GF-D8 (cell line): ENCODE data around the gene MYO1E.
"Not testable (repeated sequence)": the region's sequence is repeated elsewhere in the genome, so short reads cannot be mapped to it uniquely, and the experiment has no call there.

Source experiments
- DNase-seq: peaks from one replicate; lab custom pipeline; 2025; lab: John Stamatoyannopoulos, UW

The MYO1E gene

DNA sequence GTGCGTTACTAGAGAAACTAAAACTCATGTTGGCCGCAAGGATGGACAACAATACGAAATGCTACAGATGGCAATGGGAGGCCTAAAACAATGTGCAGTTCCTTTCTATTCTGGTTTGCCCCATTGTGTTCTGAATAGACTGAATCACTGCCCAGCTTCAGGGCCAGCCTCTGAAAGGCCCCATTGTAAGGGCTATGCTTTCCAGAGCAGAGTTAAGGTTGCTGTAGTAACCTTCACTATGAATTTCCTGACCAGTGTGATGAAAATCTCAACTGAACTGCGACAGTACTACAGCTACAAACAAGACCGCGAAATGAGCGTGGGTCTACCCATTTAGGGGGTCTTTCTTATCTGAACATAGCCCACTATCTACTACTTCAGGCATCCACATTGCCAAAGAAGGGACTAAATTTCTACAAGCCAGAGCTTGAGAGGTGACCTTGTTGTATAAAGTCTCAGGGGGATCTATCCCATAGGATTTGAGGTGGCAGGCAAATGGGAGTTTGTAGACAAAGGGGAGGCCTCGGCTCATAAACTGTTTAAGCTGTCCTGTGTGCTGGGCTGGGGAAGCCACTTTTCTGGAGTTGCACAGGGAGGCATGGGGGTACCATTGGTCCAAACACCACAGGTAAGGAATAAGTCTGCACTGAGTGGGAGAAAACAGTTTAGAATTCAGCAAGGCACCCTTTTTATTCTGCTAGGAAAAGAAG, 80.1 kb downstream of the MYO1E start:
- no peak for DNase-seq

DNA sequence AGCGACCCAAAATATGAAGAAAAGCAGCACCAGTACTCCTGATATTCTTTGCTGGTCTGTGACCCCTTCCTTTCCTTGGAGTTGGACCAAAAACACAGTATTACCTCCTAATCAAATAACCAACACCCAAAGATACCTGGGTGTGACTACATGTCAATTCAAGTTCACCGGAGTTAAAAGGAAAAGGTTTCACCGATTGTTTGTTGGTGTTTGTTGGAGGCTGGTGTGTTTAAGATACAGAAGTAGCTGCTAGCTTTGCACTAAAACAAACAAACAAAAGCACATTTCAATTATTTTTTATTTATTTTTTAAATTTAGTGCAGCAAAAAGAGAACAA, 81.5 kb downstream of the MYO1E start:
- DNase-seq = no peak

- no peak for DNase-seq
Observed at GRCh38 chr15:59290295-59291212, 82.1 kb downstream of the MYO1E start.

DNA sequence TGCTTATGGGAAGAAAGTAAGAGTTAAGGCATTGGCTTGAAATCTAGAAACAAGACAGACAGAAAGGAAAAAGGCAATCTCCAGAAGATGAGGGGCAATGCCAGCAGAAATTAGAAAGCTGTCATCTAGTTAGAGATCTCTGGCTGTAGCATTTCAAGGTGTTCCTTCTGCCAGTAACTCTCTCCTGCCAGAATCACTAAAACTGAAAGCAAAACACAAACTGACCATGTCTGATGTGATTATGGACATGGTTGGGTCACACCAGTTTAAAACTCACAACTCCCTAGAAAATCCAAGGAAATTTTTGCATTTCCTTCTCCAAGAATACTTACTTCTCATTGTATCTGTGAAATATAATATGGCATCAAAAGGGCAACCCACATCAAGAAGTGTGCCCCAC, 83.1 kb downstream of the MYO1E start:
- DNase-seq = no peak

DNA sequence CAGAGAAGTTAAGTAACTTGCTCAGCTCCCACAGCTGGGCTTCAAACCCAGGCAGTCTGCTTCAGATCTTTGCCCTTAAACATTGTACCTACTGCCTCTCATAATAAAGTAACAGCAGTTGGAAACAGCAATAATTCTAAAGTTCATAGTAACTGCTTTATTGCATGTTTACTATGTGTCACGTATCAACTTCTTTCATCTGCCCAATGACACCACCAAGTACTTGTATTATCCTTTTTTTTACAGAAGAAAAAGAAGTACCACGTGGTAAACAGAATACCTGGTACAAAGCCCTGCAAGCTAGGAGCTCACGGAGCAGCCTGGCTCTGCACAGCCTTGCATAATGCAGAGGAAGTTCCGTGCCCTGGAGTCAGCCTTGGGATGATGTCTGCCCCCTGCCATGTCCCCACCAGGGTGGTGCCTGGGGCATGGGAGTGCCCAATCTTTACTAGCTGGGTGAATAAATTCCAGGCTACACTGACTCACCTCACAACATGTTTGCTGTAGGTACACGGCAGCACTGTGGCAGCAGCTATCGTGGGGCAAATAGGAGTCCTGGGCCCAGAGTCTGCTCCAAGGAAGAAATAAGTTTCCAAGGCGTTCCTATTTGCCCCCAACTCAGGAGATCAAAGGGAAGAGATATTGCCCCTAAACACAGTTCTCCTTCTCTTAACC, 88.8 kb downstream of the MYO1E start:
- DNase-seq = no peak

DNA sequence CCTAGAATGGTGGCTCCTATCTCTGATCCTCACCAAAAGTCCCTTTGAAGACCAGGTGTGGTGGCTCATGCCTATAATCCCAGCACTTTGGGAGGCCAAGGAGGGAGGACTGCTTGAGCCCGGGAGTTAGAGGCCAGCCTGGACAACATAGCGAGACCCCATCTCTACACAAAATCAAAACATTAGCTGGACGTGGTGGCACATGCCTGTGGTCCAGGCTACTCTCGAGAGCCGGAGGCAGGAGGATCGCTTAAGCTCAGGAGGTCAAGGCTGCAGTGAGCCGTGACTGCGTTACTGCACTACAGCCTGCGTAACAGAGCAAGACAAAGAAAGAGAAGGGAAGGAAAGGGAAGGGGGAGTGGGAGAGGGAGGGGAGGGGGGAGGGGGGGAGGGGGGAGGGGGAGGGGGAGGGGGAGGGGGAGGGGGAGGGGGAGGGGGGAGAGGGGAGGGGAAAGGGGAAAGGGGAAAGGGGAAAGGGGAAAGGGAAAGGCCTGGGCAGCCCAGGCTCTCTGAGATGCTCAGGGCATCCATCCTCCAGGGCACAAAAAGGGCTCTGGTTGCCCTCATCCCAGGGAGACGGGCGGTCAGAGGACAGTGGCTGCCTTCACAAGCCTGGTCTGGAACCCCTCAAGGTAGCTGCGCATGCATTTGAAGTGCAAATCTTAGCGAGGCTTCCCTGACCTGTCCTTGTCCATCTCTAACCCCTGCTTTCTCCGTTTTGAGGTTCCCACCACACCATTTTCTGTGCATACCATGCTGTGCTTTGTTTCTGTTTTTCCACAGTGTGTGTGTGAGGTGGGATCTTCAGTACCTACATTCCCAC, 89.9 kb downstream of the MYO1E start:
- no peak for DNase-seq

GRCh38 chr15:59281699-59282098, 91.0 kb downstream of the MYO1E start:
- no peak for DNase-seq

DNA sequence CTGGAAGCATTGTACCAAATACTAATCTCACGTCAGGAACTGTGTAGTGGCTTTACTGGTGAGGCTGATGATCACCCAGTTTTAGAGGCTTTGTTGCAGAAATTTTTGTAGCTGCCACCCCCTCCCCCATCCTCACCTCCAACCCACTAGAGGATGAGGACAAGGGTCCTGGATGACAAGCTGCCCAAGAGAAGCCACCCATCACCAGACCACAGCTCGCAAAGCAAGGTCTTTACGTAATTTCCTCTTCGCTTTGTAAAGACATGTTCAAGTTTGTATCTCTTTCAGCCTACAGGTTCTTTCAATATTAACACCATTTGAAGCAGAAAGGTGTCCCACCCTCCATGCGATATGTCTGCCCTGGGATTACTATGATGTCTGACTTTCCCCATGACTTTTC, 91.8 kb downstream of the MYO1E start:
- DNase-seq = no peak

- DNase-seq = not testable (repeated sequence)
Observed at GRCh38 chr15:59280292-59280691, 92.4 kb downstream of the MYO1E start.

GRCh38 chr15:59279023-59279422, 93.6 kb downstream of the MYO1E start:
- no peak for DNase-seq

GRCh38 chr15:59278120-59278519, 94.6 kb downstream of the MYO1E start:
- no peak for DNase-seq

GRCh38 chr15:59276225-59277178, 96.2 kb downstream of the MYO1E start:
- no peak for DNase-seq

GRCh38 chr15:59274126-59274970, 98.3 kb downstream of the MYO1E start:
- DNase-seq = no peak

DNA sequence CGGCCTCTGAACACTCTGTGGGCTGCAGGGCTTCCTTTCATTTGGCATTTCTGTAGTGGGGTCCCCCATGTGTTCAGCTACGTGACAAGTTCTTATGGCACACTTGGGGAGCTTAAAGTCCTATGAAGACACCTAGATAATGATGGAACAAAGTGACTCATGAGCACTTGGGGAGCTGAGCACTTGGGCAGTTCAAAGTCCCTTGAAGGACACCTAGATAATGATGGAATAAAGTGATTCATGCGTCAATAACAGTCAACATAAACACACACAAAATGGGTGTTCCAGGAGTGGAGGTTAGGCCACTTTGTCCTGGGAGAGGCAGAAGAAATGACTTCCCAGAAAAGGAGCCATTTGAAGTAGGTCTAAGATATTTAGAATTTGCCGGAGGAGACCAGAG, 99.4 kb downstream of the MYO1E start:
- DNase-seq = no peak

DNA sequence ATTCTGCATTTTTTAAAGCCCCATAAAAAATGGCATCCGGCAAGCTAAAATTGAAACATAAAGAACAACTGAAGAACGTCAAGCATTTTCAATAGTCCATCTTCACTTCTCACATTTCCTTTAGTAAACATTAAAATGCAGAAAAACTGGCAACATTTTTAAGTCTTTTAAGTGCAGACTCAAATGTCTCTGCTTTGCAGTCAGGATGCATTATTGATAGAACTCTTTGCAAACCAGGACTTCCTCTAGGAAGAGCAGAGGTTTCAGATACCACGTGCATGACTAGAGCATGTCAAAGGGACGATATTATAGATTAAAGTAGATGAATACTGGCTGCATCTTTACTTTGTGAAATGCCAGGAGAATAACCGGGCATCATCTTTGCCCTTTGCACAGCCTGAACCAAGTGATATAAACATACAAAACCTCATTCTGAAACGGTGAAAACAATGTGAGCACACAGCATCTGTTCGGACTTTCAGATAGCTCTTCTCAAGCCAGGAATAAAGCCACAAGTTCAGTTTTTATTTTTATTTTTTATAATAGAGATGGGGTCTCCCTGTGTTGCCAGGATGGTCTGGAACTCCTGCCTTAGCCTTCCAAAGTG, 101.0 kb downstream of the MYO1E start:
- no peak for DNase-seq

GRCh38 chr15:59268852-59269407, 103.7 kb downstream of the MYO1E start:
- DNase-seq = no peak

DNA sequence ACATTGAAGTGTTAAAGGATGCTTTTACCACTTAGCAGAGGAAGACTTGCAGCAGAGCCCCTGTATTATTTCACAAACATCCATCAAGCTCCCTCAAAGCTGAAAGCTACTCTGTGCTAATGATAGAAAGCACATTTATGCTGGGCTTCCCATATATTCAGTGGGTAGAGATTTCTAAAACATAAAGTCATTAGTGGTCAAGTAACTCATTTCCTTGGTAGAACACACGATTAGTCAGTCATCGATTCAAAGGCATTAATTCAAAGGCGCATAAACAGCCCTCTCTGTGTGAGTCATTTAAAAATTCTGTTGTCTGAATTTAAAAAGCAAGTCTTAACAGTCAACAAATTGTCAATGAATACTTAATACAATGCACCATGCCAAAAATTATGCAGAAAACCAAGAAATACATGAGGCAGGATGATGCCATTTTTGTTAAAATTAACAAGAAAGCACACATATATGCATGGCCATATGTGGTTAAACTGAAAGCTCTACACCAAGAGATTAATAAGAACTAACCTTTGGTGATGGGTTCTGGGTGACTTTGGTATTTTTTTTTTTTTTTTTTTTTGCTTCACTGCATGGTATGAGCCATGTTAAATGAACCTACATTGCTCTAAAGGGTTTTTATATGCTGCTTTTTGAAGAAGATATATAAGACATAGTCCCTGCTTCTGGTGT, 104.4 kb downstream of the MYO1E start:
- no peak for DNase-seq

DNA sequence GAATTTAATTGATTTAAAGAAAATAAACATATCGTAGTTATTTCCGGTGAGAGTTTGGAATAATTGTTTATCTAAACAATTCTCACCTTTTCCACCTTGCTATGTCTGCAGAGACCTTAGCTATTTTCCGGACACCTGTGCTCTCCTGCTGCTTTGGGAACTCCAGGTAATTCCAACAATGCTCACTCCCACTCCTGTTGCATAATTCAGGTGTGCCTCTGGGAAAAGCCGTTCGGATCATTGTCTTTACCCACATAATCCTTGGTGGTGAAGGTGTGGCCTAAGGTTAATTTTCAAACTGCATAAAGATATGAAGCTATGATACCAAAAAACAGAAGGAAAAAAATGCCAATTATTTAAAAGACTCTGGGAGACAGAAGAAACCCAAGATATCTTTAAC, 106.6 kb downstream of the MYO1E start:
- no peak for DNase-seq

DNA sequence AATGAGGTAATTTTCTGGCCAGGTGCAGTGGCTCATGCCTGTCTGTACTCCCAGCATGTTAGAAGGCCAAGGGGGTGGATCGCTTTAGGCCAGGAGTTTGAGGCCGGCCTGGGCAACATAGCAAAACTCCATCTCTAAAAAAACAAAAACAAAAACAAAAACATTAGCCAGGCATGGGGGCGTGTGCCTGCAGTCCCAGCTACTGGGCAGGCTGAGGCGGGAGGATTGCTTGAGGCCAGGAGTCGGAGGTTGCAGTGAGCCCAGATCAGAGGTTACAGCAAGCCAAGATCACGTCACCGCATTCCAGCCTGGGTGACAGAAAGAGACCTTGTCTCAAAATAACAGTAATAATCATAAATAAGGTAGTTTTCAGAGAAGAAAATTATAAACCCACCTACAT, 110.4 kb downstream of the MYO1E start:
- DNase-seq = no peak
